HG02870 (cell line): ENCODE results near the gene HNRNPH3.
"Not testable (repeated sequence)": the region's sequence is repeated elsewhere in the genome, so short reads cannot be mapped to it uniquely, and the experiment has no call there.

Source experiments
- ATAC-seq: cut with Tn5 transposase; IDR thresholded peaks from one replicate; pipeline ENCODE4 v1.9.1; 2021; ENCODE audit warnings: mild to moderate bottlenecking, moderate library complexity; ENCODE audit not compliant: unreplicated experiment

Gene HNRNPH3

GRCh38 chr10:68331455-68332258 lies at the start of gene HNRNPH3:
HNRNPH3 (plus strand) TSS chr10:68332064; CDS start chr10:68337222, 5,158 bp downstream.
- peak; percentile 74 for ATAC-seq

- no peak for ATAC-seq
Observed at GRCh38 chr10:68284062-68285001, 47.5 kb upstream of the HNRNPH3 start.

GRCh38 chr10:68288717-68289116 lies 43.1 kb upstream of the HNRNPH3 start:
- ATAC-seq, result no peak

GRCh38 chr10:68290736-68291135 lies 41.1 kb upstream of the HNRNPH3 start:
- ATAC-seq, result no peak

GRCh38 chr10:68296843-68297663 lies 34.8 kb upstream of the HNRNPH3 start:
- no peak for ATAC-seq

GRCh38 chr10:68301301-68301700 lies 30.6 kb upstream of the HNRNPH3 start:
- no peak for ATAC-seq

GRCh38 chr10:68301790-68302502 lies 29.9 kb upstream of the HNRNPH3 start:
- peak; percentile 37 for ATAC-seq

GRCh38 chr10:68302503-68302823 lies 29.4 kb upstream of the HNRNPH3 start:
- ATAC-seq, result no peak

- no peak for ATAC-seq
Observed at GRCh38 chr10:68302871-68303270, 29.0 kb upstream of the HNRNPH3 start.

GRCh38 chr10:68303849-68304412 lies 27.9 kb upstream of the HNRNPH3 start:
- no peak for ATAC-seq

- ATAC-seq, result no peak
Observed at GRCh38 chr10:68305854-68306253, 26.0 kb upstream of the HNRNPH3 start.

- ATAC-seq, result no peak
Observed at GRCh38 chr10:68310531-68310930, 21.3 kb upstream of the HNRNPH3 start.

GRCh38 chr10:68314930-68315329 lies 16.9 kb upstream of the HNRNPH3 start:
- ATAC-seq, result not testable (repeated sequence)

GRCh38 chr10:68315582-68315981 lies 16.3 kb upstream of the HNRNPH3 start:
- ATAC-seq, result no peak

GRCh38 chr10:68318331-68319059 lies 13.4 kb upstream of the HNRNPH3 start:
- ATAC-seq, result no peak

GRCh38 chr10:68324396-68324795 lies 7.5 kb upstream of the HNRNPH3 start:
- ATAC-seq, result not testable (repeated sequence)

- ATAC-seq, result no peak
Observed at GRCh38 chr10:68327889-68328786, 3.7 kb upstream of the HNRNPH3 start.

GRCh38 chr10:68329506-68329861 lies 2.4 kb upstream of the HNRNPH3 start:
- ATAC-seq, result no peak
